ENCODE results near the gene TCP11L2. TPM values are rescaled to one million over a fixed set of nuclear protein-coding genes. Genes with fewer than 3 reads are reported as not detected.
"Not testable (repeated sequence)": the region's sequence is repeated elsewhere in the genome, so short reads cannot be mapped to it uniquely, and the experiment has no call there.

The TCP11L2 gene
- total RNA-seq, 1 experiment from 2014 or later: 10.2 TPM

DNA sequence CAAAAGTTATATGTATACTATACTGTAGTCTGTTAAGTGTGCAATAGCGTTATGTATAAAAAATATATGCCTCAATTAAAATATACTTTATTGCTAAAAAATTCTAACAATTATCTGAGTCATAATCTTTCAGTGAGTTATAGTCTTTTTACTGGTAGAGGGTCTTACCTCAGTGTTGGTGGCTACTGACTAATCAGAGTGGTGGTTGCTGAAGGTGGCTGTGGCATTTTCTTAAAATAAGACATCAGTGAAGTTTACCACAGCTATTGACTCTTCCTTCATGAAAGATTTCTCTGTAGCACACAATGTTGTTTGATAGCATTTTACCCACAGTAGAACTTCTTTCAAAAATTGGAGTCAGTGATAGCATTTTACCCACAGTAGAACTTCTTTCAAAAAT lies 78.4 kb downstream of the TCP11L2 start:
- CTCF ChIA-PET: interaction anchor here (0.8 to 4.8 kb wide), 6 partner anchors 23 to 539 kb away, joined by 3 to 23 read pairs (median 5); partner anchors contain the start of gene POLR3B
- intact Hi-C loops (cut with micrococcal nuclease): loop anchor here (10.0 kb wide), 1 partner anchor 714 kb away; the partner anchor contains the start of gene CRY1
- Mint-ChIP-seq H3K9me3 (ENCODE audit: unreplicated experiment) (peaks cover 7% of the 10 kb centered on the region), H3K4me1 (ENCODE audit: insufficient read depth, unreplicated experiment) (no peaks in the 10 kb centered on the region), H3K36me3 (ENCODE audit: insufficient read depth, unreplicated experiment) (peaks cover 60% of the 10 kb centered on the region), H3K4me3 (ENCODE audit: unreplicated experiment) (no peak overlapping the region), H3K27me3 (ENCODE audit: insufficient read depth, unreplicated experiment) (no peaks in the 10 kb centered on the region), H3K27ac (ENCODE audit: low read depth, unreplicated experiment) (no peak overlapping the region)
- POLR2A ChIA-PET: interaction anchor here (0.5 to 1.2 kb wide), 3 partner anchors 154 to 545 kb away, joined by 3 to 4 read pairs (median 3); no protein-coding TSS in a partner anchor
- BruUV-seq (replicated peaks): no TSS peak
- TF ChIP-seq, protein P1, sequence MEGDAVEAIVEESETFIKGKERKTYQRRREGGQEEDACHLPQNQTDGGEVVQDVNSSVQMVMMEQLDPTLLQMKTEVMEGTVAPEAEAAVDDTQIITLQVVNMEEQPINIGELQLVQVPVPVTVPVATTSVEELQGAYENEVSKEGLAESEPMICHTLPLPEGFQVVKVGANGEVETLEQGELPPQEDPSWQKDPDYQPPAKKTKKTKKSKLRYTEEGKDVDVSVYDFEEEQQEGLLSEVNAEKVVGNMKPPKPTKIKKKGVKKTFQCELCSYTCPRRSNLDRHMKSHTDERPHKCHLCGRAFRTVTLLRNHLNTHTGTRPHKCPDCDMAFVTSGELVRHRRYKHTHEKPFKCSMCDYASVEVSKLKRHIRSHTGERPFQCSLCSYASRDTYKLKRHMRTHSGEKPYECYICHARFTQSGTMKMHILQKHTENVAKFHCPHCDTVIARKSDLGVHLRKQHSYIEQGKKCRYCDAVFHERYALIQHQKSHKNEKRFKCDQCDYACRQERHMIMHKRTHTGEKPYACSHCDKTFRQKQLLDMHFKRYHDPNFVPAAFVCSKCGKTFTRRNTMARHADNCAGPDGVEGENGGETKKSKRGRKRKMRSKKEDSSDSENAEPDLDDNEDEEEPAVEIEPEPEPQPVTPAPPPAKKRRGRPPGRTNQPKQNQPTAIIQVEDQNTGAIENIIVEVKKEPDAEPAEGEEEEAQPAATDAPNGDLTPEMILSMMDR (IDR thresholded peaks at IDR 0.05; ENCODE audit: unreplicated experiment): no peak
- DNase-seq (ENCODE audit: unreplicated experiment): no peak

DNA sequence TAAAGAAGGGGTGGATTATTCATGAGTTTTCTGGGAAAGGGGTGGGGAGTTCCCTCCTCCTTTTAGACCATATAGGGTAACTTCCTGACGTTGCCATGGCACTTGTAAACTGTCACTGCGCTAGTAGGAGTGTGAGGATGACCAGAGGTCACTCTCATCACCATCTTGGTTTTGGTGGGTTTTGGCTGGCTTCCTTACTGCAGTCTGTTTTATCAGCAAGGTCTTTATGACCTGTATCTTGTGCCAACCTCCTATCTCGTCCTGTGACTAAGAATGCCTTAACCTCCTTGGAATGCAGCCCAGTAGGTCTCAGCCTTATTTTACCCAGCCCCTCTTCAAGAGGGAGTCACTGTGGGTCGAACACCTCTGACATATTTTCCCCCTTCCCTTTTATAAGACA lies 79.3 kb downstream of the TCP11L2 start:
- ChIA-PET POLR2A (interaction anchor here (0.7 kb wide), 1 partner anchor 554 kb away, joined by 3 read pairs; no protein-coding TSS in a partner anchor), CTCF (interaction anchor here (0.5 to 4.8 kb wide), 3 partner anchors 13 to 524 kb away, joined by 3 to 23 read pairs (median 3); no protein-coding TSS in a partner anchor)
- H3K9me3 Mint-ChIP-seq (ENCODE audit: unreplicated experiment); H3K4me1 Mint-ChIP-seq (ENCODE audit: insufficient read depth, unreplicated experiment); H3K27ac Mint-ChIP-seq (ENCODE audit: low read depth, unreplicated experiment); H3K27me3 Mint-ChIP-seq (ENCODE audit: insufficient read depth, unreplicated experiment); DNase-seq (ENCODE audit: unreplicated experiment); BruUV-seq (replicated peaks); H3K4me3 Mint-ChIP-seq (ENCODE audit: unreplicated experiment): not testable (repeated sequence)
- intact Hi-C loops (cut with micrococcal nuclease): loop anchor here (10.0 kb wide), 1 partner anchor 713 kb away; the partner anchor contains the start of gene CRY1
- peaks cover 57% of the 10 kb centered on the region for H3K36me3 Mint-ChIP-seq (ENCODE audit: insufficient read depth, unreplicated experiment)

DNA sequence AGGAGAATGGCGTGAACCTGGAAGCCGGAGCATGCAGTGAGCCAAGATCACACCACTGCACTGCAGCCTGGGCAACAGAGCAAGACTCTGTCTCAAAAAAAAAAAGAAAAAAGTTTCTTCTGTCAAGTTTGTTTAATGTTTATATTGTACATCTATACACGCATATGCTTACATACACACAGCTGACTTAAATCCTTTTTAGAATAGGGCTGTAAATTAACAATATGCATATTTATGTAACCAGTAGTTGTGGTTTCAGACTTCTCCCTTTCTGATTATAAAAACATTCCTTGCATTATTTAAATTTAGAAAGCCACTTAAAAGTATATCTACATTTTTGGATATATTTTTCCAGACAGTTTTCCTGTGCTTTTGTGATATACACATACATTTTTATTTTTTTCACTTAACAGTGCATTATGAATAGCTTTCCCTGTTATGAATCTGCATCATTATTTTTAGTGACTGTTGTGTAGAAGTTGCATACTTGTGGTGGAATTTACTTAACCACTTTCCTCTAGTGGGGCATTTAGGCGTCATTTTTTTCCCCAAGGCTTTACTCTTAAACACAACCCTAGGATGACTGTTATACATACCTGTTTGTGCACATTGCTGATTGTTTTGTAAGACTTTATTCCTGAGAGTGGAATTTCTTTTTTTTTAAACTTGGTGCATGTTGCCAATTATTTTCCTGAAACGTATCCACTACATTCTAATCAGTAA lies 84.4 kb downstream of the TCP11L2 start:
- CTCF ChIA-PET: interaction anchor here (0.6 to 5.2 kb wide), 23 partner anchors 9 to 1085 kb away, joined by 3 to 58 read pairs (median 3); partner anchors contain the start of gene TMEM263
- Mint-ChIP-seq H3K9me3 (ENCODE audit: unreplicated experiment) (no peaks in the 10 kb centered on the region), H3K27me3 (ENCODE audit: insufficient read depth, unreplicated experiment) (no peaks in the 10 kb centered on the region), H3K4me1 (ENCODE audit: insufficient read depth, unreplicated experiment) (no peaks in the 10 kb centered on the region), H3K27ac (ENCODE audit: low read depth, unreplicated experiment) (no peak overlapping the region), H3K4me3 (ENCODE audit: unreplicated experiment) (no peak overlapping the region), H3K36me3 (ENCODE audit: insufficient read depth, unreplicated experiment) (peaks cover 31% of the 10 kb centered on the region)
- POLR2A ChIA-PET: interaction anchor here (0.7 kb wide), 2 partner anchors 10 to 243 kb away, joined by 3 read pairs; no protein-coding TSS in a partner anchor
- no TSS peak for BruUV-seq (replicated peaks)
- DNase-seq (ENCODE audit: unreplicated experiment): no peak
- TF ChIP-seq, protein P1 (IDR thresholded peaks at IDR 0.05; ENCODE audit: unreplicated experiment): no peak
- intact Hi-C loops (cut with micrococcal nuclease): loop anchor here (1.0 to 10.0 kb wide), 3 partner anchors 454 to 708 kb away; partner anchors contain the start of gene CRY1

DNA sequence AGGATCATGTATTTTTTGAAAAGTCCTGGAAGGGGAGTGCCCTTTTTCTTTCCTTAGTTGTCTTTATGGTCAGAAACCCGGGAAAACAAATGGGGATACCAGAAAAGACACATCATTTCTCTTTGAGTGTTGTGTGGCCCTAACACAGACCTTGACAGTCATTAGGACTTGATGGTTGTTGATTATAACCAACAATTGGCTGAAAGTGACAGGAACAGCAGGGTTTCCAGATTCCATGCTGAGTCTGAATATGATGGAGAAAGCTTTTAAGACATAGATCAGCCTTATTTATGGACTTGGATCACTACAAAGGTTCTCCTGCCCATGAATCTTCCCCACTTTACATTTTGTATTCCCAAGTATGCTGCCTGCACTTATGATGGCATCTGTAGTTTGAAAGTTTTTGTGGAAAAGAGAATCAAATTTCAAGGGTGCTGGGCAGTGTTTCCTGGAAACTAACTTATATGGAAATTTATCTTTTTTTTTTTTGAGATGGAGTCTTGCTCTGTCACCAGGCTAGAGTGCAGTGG lies 85.4 kb downstream of the TCP11L2 start:
- Mint-ChIP-seq H3K27ac (ENCODE audit: low read depth, unreplicated experiment) (no peak overlapping the region), H3K27me3 (ENCODE audit: insufficient read depth, unreplicated experiment) (no peaks in the 10 kb centered on the region), H3K4me3 (ENCODE audit: unreplicated experiment) (no peak overlapping the region), H3K4me1 (ENCODE audit: insufficient read depth, unreplicated experiment) (no peaks in the 10 kb centered on the region), H3K9me3 (ENCODE audit: unreplicated experiment) (no peaks in the 10 kb centered on the region), H3K36me3 (ENCODE audit: insufficient read depth, unreplicated experiment) (peaks cover 33% of the 10 kb centered on the region)
- TF ChIP-seq, protein P1 (IDR thresholded peaks at IDR 0.05; ENCODE audit: unreplicated experiment): no peak
- DNase-seq (ENCODE audit: unreplicated experiment): no peak
- no TSS peak for BruUV-seq (replicated peaks)
- intact Hi-C loops (cut with micrococcal nuclease): loop anchor here (10.0 kb wide), 1 partner anchor 707 kb away; the partner anchor contains the start of gene CRY1
- CTCF ChIA-PET: interaction anchor here (0.6 to 5.2 kb wide), 13 partner anchors 10 to 717 kb away, joined by 3 to 58 read pairs (median 3); partner anchors contain the start of gene TMEM263
- POLR2A ChIA-PET: interaction anchor here (0.7 kb wide), 2 partner anchors 9 to 575 kb away, joined by 3 read pairs; no protein-coding TSS in a partner anchor

Data from MCF 10A (cell line).